HUDEP-2 (cell line): ENCODE measurements around the gene RNU5D-1.
"Not testable (repeated sequence)": the region's sequence is repeated elsewhere in the genome, so short reads cannot be mapped to it uniquely, and the experiment has no call there.

Experiments used
- DNase-seq, 76 experiments: peaks; one replicate each; lab custom pipeline; 2025; ENCODE audit not compliant: unreplicated experiment in 76 of 76; lab: John Stamatoyannopoulos, UW

Gene RNU5D-1

DNA sequence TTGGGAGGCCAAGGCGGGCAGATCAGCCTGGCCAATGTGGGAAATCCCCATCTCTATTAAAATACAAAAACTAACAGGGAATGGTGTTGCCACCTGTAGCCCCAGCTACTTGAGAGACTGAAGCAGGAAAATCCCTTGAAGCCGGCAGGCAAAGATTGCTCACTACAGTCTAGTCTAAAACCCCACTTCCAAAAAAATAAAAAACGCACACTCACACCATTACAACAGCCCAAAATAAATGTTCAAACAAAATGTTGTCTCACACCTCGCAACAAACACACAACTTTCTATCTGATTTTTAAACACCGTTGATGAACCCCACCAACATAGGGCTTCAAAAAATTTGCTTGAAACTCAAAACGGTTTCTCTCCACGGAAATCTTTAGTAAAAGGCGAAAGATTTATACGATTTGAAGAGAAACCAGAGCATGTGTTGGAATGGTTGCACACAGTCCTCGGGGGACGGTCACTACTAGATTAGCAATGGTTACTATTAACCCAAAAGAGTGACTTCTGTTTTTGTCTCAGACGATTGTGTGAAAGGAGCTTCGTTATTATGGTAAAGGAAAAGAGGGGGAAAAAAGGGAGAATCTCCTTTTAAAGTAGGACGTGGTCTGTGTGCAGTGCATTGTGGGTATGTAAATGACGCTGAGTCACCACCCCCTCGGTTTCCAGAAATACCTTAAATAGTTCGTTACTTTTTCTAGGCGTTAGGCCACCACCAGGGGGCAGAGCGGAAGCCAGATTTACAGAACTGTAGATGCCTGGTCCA, at the start of gene RNU5D-1:
RNU5D-1 (minus strand) TSS at position 430 of the 772 bp plus-strand sequence.
- peak in 75 of 76 experiments; percentile 45 to 97 (median 86) for DNase-seq

DNA sequence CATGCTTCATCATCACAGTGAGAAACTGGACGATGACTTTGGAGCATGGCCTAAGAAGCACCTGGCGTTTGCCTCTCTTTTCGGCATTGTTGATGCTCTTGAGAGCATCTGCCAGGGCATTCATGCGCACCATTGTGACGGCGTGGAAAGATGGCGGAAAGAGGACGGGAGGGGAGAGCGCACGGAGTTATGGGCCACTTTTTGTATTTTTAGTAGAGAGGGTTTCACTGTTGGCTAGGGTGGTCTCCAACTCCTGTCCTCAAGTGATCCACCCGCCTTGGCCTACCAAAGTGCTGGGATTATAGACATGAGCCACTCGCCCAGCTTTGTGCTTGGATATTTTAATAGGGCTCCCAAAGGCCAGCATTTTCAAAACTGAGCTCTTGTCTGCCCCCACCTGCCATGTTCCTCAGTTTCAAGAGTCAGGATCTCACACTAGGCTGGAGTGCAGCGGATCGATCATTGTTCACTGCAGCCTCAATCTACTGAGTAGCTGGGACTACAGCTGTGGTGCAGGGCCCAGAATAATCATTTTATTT, 49.7 kb upstream of the RNU5D-1 start:
- no peak for DNase-seq

DNA sequence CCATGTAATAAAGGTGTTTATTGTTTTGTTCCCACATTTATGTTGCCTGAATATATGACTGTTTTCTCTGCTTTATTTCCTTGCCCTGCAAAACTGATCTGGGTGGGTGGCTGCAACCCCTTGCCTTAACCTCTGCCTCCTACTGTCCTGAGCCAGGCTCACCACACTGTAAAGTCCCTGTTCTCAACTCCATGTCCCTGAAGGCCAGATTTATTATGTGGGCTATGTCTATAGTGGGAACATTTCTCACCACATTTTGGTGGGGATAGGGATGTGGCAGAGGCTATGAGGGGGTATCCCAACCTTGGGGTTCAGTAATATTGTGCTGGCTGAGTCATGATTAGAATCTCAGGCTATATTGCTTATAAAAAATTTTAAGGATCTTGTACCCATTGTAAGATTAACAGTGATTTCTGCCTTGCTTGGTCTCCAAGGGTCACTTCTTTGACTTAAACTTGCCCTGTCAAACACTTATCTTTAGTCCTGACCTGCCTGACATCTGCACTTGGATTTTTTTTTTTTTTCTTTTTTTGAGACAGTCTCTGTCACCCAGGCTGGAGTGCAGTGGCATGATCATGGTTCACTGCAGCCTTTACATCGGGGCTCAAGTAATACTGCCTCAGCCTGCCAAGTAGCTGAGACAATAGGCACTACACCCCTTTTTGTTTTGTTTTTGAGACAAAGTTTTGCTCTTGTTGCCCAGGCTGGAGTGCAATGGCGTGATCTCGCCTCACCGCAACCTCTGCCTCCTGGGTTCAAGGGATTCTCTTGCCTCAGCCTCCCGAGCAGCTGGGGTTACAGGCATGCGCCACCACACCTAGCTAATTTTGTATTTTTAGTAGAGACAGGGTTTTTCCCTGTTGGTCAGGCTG, 48.0 kb upstream of the RNU5D-1 start:
- no peak for DNase-seq

DNA sequence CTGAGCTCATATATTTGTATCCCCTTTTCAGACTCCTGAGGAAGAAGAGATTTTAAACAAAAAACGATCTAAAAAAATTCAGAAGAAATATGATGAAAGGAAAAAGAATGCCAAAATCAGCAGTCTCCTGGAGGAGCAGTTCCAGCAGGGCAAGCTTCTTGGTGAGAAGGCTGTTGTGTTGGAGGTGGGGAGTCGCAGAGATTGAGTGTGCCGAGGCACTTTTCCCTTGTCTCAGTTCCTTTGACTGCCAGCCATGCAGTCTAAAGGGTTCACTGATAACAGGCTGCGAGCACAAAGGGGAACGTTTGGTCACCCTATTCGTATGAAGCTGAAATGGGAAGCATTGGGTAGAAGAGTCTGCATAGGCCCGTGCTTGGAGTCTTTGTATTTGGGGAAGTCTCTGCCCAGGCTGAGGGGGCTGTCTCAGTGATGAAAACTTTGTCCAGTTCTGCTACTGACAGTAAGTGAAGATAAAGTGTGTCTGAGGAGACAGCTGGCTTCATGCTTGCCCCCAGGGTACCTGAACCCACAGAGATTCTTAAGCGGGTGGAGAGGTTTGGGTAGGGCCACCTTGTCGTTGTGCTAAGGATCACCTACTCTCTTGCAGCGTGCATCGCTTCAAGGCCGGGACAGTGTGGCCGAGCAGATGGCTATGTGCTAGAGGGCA, 47.1 kb upstream of the RNU5D-1 start:
- DNase-seq = no peak

DNA sequence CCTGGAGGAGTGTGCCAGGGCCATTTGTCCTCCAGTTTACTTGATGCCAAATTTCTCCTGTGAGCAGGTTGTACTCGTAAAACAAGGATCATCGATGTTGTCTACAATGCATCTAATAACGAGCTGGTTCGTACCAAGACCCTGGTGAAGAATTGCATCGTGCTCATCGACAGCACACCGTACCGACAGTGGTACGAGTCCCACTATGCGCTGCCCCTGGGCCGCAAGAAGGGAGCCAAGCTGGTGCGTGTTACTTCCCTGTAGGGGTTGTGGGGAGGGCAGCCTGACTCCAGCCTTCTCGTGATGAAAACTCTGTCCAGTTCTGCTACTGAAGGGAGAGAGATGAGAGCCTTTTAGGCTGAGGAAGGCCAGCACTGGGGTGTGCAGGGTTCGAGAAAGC, 46.6 kb upstream of the RNU5D-1 start:
- no peak for DNase-seq

DNA sequence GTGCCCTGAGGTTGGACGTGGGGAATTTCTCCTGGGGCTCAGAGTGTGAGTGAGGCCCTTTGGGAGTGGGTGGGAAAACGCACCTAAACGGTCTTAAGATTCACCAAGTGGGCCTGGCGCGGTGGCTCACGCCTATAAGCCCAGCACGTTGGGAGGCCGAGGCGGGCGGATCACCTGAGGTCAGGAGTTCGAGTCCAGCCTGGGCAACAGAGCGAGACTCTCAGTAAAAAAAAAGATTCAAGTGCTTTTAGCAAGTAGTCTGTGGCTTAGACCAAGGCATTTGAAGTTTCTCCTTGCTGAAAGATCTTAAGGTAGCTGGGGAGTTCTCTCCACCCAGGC, 45.7 kb upstream of the RNU5D-1 start:
- DNase-seq = peak in 1 of 76 experiments; percentile 12

DNA sequence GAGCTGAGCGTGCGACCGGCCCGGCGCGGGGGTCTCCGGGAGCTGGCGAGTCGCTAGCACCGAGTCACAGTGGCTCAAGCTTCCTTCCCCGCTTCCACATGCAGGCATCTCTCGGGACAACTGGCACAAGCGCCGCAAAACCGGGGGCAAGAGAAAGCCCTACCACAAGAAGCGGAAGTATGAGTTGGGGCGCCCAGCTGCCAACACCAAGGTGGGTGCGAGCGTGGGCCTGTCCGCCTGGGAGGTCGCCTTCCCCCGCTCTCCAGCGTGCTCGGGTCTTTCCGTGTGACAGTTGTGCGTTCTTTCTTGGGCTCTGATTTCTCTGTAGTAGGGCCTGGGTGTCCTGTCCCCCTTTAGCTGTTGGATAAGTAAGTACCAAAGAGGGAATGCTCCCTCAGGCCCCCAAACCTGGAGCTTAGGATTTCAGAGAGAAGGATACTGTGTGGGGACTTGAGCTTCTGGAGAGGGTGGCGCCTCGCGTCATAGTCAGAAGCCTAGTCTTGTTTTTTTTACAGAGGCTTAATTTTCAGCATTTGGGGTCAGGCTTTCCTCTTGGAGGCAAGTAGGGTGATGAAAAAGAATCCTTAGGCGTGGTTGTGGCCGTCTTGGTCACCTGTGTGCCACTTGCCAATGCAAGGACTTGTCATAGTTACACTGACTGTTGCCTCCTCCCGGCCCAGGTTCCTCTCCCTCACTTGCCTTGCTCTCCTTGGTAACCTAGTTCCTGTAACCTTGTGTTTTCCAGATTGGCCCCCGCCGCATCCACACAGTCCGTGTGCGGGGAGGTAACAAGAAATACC, 45.2 kb upstream of the RNU5D-1 start:
- peak in 7 of 76 experiments; percentile 17 to 81 (median 28) for DNase-seq

DNA sequence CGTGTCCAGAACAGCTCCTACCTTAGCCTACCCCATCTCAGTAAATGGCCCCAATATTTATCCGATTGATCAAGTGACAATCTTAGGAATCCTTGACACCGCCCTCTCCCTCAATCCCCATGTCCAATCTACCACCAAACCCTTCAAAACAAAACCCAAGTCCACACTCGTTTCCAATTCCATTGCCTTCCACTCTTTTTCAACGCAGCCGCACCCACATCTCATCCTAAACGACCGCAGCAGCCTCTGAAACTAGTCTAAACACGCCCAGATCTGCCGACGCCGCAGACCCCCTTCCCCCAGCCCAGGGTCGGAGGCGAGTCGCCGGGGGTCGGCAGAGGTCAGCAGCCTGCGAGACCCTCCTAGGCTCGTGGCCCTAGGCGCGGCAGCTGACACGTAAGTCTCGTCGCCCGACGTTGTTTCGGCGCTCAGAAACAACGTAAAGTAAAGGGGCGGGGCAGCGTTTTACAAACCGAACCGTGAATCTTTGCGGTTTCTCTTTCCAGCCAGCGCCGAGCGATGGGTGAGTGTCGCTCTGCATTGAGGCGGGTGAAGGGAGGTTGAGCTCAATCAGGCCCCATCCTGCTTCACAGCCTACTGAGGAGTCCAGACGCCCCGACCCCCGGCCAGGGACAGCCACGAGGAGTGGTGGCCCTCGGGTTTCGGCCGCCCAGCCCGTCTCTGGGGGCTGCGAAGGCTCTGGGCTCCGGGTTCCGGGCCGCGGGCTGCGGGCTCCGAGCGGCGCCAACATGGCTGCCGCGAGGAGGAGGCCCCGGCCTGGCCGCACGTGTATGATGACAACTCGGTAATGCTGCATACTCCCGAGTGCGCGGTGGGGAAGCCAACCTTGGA, 44.3 kb upstream of the RNU5D-1 start, which contains the start of gene RPS8:
RPS8 (plus strand) TSS at position 463 of the 852 bp plus-strand sequence; CDS start at position 520, 57 bp downstream.
- DNase-seq = peak in 75 of 76 experiments; percentile 53 to 92 (median 82)

DNA sequence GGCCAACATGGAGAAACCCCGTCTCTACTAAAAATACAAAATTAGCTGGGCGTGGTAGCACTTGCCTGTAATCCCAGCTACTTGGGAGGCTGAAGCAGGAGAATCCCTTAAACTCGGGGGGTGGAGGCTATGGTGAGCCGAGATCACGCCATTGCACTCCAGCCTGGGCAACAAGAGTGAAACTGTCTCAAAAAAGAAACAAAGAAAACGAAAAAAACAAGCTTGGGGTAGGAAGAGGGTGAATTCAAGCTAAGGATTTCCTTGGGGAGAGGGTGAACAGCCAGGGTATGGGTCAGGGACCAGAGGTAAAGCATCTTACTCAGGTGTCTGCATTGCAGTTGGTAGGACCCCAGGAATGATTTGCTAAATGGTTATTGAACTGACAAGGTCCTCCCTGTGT, 35.5 kb upstream of the RNU5D-1 start:
- DNase-seq = not testable (repeated sequence)

DNA sequence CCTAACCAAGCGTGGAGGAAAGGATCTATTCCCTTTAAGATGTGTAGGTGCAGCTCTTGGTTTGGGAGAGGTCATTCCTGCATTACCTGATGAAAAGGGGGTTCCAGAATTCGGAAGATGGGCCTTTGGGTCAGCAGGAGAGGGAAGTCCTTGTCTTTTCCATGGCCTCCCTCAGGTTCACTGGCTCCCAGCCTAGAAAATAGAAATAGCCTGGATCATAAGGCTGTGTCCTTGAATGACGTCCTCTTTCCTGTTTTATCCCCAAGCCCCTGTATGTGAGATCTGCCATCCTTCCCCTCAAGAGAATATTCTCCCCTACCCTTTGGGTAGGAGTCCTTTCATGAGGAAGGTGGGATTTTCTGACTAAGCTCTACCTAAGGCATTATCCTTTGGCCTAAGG, 29.9 kb upstream of the RNU5D-1 start:
- no peak for DNase-seq

DNA sequence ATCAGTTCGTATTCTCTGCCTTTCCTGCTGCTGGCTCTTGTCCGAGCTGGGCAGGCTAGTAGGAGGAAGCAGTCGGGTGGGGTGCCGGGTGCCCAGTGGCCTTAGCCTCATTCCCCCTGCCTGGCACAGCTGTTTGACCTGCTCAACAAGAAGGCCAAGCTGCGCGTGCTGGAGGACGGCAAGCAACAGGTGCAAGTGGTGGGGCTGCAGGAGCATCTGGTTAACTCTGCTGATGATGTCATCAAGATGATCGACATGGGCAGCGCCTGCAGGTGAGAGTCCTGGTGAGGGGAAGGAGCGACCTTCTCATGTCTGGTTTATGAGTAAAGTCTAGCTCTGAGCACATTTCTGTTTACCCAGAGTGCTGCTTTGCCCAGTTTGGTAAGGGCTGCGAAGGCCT, 28.1 kb upstream of the RNU5D-1 start:
- DNase-seq = no peak

DNA sequence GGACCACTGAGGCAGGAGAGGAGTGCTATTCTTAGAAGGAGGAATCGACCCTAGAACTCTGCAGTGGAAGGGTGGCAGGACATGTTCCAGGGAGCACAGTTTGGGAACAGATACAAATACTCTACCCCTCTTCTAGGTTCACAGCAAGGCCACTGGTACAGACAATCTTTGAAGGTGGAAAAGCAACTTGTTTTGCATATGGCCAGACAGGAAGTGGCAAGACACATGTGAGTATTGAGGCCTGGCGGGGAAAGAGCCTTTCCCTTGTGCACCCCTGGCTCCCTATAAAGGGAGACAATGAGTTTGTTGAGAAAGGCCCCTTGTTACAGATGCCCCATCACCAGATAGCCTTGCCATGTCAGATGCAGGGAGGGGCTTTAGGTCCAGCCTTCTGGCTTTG, 26.4 kb upstream of the RNU5D-1 start:
- no peak for DNase-seq

DNA sequence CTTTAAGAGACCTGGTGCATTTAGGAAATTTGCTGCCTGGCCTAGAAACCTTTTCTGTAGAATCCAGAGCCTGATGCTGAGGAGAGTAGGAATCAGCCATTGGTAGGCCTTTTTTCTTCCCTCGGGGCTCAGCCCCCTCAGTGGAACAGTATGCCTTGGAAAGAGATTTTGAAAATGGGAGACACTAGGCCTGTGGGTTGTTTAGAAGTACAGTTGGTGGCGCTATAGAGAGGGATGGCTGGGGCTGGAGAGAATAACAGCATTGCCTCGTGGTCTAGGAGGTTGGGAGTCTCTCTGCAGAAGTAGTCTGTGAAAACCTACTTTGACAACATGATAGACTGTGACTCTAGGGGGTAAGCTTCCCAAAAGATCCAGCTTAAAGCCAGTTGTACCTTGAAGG, 16.9 kb upstream of the RNU5D-1 start:
- no peak for DNase-seq

DNA sequence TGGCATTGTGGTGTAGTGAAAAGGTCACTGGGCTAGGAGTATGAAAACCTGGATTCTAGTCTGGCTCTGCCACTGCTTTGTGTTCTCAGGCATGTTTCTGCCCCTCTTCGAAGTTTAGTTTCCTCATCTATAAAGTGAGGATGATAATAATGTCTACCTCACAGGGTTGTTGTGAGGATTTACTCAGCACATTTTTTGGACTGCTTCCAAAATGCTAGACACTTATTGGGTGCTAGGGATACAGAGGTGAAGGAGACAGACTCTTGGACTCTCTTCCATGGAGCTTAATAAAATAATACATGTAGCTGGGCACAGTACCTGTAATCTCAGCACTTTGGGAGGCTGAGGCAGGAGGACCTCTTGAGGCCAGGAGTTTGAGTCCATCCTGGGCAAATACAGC, 12.2 kb upstream of the RNU5D-1 start:
- no peak for DNase-seq

DNA sequence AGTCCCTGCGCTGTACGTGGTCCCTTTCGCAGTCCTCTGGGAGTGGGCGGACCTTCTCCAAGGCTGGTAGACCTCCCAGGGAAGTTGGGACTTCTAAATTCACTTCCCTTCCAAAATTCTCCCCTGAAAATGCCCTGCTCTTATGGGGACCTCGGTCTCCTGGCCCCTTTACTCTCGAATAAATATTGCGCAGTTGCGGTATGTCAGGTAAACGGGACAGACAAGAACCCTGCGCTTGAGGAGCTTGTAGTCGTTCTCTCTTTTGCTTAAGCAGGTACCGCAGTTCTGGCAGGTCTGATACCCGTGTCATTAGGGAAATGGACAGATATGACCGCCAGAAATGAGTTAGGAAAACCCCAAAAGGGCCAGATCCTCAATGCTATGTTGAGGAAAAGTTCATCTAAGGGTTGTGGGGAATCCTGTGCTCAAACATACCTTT, 9.2 kb upstream of the RNU5D-1 start:
- DNase-seq = peak in 1 of 76 experiments; percentile 45

DNA sequence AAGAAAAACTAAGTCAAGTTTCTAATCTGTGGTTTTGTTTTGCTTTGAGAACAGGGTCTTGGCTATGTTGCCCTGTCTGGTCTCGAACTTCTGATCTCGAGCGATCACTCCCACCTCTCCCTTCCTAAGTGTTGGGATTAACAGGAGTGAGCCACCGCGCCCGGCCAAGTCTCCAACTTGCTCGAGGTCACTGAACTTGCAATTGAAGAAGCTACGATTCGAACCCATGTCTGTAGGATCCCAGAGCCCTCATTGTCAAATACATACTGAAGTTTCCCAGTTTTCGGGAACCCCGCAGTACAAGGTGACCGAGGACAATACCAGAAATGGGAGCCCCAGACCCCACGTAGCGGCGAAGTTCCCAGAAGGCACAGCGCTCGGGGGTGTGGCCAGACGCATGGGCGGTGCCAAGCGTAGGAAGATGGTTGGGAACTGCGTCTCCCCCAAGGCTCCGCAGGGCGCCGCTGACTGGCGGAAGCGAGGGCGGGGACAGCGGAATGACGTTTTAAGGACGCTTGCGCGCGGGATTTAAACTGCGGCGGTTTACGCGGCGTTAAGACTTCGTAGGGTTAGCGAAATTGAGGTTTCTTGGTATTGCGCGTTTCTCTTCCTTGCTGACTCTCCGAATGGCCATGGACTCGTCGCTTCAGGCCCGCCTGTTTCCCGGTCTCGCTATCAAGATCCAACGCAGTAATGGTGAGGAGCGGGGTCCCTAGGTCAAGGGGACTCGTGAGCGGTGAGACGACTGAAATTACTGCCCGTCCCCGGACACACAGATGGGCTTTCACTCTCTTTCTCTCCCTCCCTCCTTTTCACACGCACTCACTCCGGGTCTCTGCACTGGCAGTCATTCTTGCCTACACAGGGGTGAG, 8.6 kb upstream of the RNU5D-1 start, which contains the start of gene KIF2C:
KIF2C (plus strand) TSS at position 531 of the 872 bp plus-strand sequence; CDS start at position 627, 96 bp downstream.
- DNase-seq = peak; percentile 54 to 97 (median 93)

DNA sequence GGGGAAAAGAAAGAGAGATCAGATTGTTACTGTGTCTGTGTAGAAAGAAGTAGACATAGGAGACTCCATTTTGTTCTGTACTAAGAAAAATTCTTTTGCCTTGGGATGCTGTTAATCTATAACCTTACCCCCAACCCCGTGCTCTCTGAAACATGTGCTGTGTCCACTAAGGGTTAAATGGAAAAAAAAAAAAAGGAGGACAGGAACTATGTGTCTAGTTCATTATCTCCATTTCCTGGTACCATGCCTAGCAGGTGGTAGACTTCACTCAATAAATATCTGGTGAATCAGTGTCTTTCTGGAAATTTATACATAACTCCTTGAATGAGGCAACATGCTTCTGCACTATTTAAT, 8.0 kb upstream of the RNU5D-1 start:
- DNase-seq = not testable (repeated sequence)

DNA sequence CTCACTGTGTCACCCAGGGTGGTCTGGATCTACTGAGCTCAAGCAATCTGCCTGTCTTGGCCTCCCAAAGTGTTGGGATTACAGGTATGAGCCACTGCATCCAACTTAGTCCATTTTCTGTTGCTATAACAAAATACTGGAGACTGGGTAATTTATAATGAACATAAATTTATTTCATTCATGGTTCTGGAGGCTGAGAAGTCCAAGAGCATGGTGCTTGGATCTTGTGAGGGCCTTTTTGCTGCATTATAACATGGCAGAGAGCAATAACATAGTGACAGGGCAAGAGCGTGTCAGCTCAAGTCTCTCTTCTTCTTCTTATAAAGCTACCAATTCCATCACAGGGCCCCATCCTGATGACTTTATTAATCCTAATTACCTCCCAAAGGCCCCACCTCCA, 5.0 kb upstream of the RNU5D-1 start:
- DNase-seq = no peak
